Ishikawa (cell line): ENCODE data around the gene MYH6.

Source experiments
- CEBPB ChIP-seq: IDR thresholded peaks from 2 replicates; pipeline ENCODE4 v1.6.1; 2012
- CREB1 ChIP-seq: IDR thresholded peaks from 2 replicates; pipeline ENCODE4 v1.6.1; 2012; ENCODE audit warnings: low read depth
- EP300 ChIP-seq: IDR thresholded peaks from 2 replicates; pipeline ENCODE4 v1.6.1; 2012; ENCODE audit warnings: borderline replicate concordance
- FOXM1 ChIP-seq: IDR thresholded peaks from 2 replicates; pipeline ENCODE4 v1.6.1; 2012; ENCODE audit warnings: low read depth, borderline replicate concordance
- MAX ChIP-seq: IDR thresholded peaks from 2 replicates; pipeline ENCODE4 v1.6.1; 2012
- NFIC ChIP-seq: IDR thresholded peaks from 2 replicates; pipeline ENCODE4 v1.6.1; 2012
- RAD21 ChIP-seq: IDR thresholded peaks from 2 replicates; pipeline ENCODE4 v1.6.1; 2012; ENCODE audit warnings: low read depth
- REST ChIP-seq: IDR thresholded peaks from 2 replicates; pipeline ENCODE4 v1.6.1; 2012; ENCODE audit warnings: low read depth, mild to moderate bottlenecking
- TCF12 ChIP-seq: IDR thresholded peaks from 2 replicates; pipeline ENCODE4 v1.6.1; 2012; ENCODE audit warnings: low read depth
- YY1 ChIP-seq: IDR thresholded peaks from 2 replicates; pipeline ENCODE4 v1.6.1; 2012; ENCODE audit warnings: low read depth
- ZBTB7A ChIP-seq: IDR thresholded peaks from 2 replicates; pipeline ENCODE4 v1.6.1; 2012; ENCODE audit warnings: low read depth

DNA sequence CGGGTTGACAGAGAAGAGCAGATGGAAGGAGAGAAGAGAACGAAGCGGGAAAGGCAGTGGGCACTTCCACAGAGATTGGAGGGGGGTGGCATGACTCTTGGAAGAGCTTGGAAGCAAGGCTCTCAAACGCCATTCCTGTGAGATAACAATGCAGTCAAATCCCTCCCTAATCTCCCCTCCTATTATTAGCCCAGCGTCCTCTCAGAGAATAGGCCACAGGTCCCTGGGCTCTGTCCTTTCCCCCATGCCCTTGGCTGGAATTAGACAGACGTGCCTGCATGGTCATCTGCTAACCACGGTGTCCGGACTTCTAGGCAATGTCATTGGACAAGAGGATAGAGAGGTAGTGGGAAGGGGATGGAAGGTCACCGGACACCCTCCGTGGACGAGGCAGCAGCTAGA lies 35.3 kb upstream of the MYH6 start:
- no peak for TF ChIP-seq EP300
- TF ChIP-seq REST: no peak
- TF ChIP-seq CEBPB: no peak
- TF ChIP-seq RAD21: no peak
- TF ChIP-seq FOXM1: no peak
- no peak for TF ChIP-seq MAX
- no peak for TF ChIP-seq YY1
- no peak for TF ChIP-seq NFIC
- no peak for TF ChIP-seq ZBTB7A
- TF ChIP-seq TCF12: no peak
- no peak for TF ChIP-seq CREB1
